ENCODE data around the gene CRYBG3.
"Not testable (repeated sequence)": the region's sequence is repeated elsewhere in the genome, so short reads cannot be mapped to it uniquely, and the experiment has no call there.

Gene CRYBG3

DNA sequence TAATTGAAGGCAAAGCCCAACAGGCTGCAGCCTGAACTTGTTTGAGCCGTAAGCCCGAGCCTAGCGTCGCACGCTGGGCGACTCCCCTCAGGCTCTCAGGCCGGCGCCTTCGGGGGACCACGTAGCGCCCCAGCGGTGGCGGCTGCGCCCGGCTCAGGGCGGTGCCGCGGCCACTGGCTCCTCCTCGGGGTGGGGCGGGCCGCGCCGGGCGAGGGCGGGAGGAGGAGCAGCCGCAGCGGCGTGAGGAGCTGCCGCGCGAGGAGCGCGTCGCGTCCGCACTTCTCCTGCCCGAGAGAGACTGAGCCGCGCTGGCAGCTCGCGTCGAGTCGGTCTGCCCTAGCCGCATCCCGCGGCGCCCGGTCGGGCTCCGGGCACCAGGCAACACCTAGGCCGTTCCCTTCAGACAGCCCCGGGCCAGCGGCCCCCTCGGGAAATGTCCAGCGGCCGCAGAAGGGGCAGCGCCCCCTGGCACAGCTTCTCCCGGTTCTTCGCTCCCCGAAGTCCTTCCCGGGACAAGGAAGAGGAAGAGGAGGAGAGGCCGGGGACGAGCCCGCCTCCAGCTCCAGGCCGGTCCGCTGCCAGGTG is at the start of gene CRYBG3:
CRYBG3 (plus strand) TSS at position 238 of the 585 bp plus-strand sequence; CDS start at position 434, 196 bp downstream.
- DNase-seq = no peak

DNA sequence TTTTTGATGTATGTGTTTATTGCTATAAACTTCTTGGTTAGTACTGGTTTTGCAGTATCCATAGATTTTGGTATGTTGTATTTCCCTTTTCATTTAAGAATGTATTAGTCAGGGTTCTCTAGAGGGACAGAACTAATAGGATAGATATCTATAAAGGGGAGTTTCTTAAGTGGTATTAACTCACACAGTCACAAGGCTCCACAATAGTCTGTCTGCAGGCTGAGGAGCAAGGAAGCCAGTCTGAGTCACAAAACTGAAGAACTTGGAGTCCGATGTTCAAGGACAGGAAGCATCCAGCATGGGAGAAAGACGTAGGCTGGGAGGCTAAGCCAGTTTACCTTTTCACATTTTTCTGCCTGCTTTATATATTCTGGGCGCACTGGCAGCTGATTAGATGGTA is 48.9 kb upstream of the CRYBG3 start:
- DNase-seq = no peak

DNA sequence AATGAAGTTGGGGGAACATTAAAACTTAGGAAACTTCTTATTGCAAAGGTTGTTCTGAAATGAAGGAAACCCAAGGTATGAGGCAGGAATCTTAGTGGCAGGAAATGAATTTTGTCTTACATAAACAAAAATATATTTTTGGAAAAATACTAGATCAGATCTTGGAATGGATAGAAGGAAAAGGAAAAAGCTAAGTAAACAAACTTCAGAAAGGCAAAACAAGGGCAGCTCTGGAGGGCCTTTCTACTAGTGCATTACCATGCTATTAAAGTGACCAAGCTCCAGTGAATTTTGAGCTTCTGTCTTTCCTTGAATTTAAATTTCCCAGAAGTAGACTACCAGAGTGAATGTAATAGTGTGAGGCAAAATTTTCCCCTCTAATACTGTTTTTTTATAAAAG is 43.7 kb upstream of the CRYBG3 start:
- no peak for DNase-seq

DNA sequence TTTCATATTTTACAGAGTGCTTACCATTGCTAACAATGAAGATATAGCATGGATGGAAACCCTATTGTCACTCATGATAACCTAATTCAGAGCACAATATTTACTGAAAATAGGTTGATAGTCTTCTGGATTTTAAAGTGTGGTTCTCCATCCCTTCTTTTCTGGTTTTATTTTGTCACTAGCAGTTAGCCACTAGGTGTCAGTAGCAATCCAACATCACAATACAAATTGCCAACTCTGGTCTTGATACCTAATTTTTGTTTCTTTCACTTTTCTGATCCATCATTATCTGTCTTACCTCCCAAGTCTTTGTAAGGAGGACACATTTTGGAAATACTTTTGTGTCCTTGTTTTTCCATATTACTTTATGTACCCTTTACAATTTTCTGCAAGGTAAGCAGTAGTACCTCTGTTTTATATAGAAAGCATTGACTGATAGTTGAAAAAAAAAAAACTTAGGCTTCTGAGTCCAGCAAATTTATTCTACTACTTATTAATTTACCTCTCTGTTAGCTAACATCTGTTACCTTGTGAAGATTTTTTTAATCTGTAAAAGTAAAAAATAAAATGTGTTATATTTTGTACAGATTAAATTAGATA is 28.3 kb upstream of the CRYBG3 start:
- DNase-seq = no peak

DNA sequence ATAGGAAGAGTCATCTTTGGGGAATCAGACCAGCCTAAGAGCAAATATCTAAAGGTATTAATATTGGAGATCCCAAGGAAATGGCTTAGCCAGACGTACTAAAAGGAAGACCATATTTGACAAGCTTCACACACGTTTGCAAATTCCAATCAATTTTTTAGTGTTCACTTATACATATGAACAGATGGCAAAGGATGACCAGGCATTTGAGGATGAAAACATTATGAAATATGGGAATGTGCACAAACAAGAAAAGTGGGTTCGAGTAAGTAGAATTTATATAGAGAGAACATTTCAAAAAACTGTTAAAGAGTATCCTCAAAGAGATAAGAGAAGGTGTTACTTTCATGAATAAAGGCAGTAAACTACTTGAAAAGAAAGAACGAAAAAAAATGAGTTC is 25.9 kb upstream of the CRYBG3 start:
- DNase-seq = no peak

DNA sequence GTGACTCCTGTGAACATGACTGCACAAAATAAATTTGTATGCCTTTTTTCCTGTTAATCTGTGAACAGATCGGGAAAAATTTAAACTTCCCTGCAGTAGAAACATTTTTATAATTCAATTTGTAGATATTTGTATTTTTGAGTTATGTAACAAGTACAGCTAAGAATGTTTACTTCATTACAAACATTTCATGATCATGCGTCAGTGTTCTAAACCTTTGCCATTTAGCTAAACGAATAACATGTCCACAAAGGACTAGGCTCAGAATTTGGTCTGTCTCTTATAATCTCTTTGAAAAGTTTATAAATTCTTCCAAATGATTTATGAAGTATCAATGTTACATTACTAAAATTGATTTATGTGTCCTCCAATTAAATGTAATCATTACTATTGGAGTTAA is 17.3 kb upstream of the CRYBG3 start:
- DNase-seq = no peak

DNA sequence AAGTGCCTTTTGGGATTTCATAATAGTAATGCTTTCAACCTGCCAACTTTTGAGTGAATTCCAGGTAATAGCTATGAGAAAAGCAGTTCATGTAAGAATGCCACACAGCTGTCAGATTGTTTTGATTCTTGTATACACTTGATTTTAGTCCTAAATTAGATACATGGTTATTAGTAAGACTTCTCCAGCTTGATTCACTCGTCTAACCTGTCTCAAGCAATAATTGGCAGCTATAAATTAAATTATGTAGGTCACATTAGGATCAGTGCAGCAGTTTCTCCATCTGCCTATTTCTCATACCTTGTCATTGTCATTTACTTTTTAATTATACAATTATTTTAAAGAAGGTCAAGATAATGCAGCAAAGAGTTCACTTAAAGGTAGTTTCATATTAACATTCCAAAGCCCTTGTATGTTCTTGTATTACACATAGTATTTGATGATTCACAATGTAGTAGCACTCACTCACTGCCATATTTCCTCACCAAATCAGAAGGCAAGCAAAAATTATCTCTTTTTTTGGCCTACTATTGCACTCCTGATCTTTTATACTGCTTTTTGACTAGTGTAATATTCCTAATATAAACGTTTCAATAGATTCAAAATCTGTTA is 10.9 kb upstream of the CRYBG3 start:
- DNase-seq = no peak

DNA sequence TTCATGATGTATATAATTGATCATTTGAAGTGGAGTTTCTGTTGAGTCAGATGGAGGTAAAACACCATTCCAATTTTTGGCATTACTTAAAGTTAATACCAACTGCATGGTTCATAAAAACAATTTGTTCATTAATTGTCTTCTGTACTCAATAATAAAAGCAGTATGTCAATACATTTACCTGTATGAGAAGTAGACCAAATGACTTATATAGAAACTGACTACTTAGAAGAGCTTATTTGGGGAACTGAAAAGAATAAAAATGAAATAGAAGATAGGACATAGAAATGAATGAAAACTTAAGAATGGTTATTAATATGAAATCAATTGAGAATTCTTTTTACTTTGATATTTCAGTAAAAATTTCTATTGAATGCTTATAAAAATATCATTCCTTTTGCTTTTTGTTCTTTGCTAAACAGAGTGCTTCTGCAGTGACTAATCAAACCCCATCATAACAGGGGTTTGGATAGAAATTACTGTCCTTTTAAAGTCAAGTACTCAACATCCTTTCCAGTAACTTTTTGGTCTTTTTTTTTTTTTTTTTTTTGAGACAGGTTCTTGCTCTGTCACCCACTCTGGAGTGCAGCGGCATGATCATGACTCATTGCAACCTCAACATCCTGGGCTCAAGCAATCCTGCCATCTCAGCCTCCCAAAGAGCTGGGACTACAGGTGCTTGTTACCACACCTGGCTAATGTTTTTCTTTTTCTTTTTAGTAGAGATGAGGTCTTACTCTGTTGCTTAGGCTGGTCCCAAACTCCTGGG is 6.5 kb upstream of the CRYBG3 start:
- DNase-seq = no peak

DNA sequence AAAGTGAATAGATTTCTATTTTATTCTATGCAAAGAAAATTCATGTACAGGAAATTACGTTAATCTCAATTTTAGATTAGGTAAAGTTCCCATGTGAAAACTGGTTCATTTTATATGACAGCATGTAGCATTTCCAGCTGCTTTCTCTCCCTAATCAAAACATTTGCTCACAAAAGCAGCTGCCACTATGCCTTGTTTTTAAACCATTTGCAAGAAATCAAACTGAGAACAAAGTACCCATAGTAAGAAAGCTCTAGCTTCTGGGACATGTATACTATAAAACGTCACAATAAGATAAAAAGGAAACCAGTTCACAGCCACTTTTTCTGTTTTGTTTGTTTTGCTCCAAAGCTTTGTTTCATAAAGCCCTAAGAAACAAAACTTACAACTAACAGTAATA is 5.0 kb upstream of the CRYBG3 start:
- DNase-seq = no peak

DNA sequence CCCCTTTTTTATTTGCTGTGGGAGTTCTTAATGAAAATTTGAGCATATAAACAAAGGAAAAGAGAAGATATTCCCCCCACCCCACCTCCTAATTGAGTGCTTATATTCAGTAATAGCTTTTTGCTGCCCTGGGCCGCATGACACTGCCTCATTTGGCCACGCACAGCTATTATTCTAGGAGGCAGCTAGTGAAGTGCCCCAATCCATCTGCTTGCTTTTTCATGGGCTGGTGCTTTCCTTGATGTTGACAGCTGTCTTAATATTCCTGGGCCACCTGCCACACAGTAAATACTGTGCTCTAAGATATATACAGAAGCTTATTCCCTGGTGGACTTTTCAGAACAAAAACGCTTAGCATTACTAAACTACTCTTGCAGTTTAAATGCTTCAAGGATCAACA is 3.8 kb upstream of the CRYBG3 start:
- DNase-seq = no peak

DNA sequence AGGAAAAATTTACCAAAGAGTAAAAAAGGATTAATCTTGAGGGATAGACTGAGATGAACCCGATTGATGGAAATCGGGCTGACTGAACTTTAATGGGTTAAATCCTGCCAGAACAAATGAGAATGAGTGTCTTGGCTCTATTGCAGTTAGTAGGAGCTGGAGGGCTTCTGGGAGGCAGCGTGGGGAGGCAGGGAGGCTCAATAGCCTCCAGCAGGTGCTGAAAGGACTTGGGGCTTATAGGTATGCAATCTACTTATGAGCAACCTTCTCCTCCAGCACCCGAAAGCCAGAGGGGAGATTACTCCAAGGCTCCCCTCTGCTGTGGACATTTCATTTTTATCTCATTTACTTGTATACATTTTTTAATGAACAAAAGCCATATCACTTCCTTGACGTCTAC is 1.0 kb upstream of the CRYBG3 start:
- DNase-seq = no peak

DNA sequence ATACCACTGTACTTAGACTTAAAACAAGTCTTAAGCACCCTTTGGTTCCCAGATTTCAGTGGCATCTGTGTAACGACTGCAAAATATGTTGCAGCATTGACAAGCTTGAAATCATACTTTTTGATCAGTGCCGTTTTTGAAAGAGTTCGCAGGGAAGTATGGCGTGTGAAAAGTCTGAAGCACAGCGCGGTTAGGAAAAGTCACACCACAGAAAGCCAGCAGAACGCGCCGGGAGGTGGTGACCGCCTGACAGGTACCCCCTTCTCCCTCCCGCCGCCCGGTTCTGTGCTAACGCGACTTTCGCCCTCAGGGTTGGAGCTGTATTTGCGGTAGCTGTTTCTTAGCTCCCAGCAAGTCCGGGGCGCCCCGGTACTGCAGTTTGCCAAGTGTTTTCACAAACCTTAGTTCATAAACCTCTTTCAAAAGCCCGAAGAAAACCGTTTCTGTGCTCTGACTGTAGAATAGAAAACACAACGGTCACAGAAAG is 481 bp upstream of the CRYBG3 start:
- no peak for DNase-seq

DNA sequence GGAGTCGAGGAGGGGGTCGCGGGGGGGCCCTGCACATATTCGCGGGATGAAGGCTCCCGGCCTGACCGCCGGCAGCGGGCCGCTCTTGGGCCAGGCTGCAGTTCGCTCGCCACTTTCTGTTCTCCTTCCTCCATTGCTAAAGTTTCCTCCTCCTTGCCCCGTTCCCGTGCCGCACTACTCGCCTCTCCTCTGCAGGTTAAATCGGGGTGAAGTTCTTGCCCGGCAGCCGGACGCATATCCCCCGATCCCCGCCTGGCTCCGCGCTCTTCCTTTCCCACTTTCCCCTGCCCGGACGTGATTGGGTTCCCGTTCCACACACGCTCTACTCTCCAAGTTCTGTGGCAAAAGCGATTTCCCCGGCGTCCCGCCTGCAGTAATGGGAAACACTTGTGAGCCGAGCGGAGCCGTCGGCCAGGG is 556 bp downstream of the CRYBG3 start:
- no peak for DNase-seq

DNA sequence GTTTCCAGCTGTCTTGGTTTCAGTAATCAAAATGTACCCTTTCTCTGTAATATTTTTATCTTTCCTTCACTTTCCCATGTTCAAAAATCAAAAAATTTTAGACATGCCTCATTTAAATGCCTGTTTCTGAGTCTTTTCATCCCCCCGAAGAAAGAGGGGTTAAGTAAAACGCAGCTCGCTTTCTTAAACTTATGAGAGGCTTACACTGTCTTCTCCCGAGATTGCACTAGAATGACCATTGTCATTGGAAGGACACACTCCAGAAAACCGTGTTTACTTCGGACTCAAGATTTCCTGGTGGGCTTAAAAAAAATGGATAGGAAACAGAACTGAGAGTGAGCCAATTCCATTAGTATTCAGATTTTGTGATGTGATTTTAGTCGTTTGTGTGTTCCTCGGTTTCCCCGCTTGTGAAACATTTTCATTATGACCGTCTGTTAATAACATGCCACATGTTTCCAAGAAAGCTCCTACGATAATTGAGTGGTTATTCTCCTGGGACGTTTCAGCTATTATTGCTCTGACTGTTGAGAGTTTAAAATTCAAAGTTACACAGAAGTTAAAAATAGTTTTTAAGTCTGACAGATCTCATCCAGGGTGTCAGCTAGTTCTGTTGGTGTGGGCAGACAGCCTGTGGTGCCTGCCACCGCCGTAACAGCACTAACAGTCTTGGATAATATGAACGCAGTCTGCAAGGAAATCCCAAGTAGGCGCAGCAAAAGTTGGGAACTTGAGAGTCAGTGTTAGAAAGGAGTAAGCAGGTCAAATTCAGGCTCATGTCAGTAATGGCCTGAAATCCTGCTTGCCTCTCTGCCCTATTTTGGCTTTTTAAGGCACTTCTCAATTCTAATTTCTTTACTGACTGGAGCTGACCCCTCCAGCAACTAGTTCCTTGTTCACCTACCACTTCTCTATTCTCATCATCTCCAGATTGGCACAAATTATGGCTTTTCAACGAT is 1.5 kb downstream of the CRYBG3 start:
- DNase-seq = no peak

DNA sequence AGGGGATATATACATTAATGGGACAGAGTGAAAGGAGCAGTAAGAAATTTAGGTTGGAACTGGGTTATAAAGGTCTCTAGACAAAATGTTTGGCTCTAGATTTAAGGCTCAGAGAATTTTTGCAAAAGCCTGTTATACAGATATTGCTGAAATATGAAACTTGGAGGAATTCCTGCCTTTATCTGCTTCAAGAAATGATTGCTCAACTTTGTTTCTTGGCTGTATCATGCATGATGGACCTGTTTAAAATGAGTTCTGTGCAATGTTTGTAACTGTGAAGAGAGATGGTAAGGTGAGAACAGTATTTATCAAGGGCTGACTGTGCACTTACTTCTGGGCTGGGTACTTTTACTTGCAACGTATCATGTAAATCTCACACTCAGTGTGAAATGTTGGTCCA is 3.3 kb downstream of the CRYBG3 start:
- no peak for DNase-seq

DNA sequence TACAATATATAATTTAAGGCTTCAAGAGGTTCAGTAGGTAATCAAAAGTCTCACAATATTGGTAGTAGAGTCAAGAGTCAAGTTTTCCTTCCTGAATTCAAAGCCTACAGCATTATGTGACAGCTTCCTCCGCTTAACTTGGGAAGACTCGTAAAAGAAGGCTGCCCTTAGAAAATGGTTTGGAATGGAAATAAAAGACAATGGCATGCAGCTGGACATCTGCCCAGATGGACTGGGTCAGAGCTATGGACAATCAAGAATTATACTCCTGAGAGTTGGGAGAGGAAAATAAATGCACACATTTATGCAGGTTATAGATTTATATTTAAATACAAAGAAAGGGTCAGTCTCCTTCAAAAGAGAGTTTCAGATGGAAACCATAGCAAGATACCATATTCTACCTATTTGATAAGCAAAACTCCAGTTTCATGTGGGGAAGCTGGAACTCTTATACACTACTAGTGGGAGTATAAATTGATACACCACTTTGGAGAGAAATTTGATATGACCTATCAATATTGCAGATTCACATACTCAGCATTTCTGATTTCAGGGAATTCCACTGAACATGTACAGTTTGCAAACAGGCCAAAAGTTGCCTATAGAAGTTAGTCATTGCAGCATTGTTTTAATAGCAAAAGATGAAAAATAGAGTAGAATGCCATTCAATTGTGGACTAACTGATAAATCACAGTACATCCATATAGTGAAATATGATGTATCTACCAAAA is 6.1 kb downstream of the CRYBG3 start:
- no peak for DNase-seq

DNA sequence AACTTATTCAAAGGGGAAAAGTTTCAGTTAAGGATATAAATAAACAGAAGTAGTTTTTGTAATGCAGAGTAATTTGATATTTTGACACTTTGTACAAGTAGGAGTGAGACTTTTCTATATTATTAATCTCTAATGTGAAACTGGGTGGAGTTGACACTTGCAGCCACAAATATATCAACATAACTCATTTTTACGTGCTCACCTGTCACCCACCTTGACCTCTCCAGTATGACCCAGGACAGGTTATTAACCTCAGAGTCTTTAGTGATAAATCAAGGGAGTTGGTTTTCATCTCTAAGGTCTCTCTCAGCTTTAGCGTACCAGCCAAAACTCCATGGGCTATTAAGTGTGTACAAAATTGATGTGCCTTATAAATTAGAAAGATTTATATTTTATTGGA is 7.4 kb downstream of the CRYBG3 start:
- no peak for DNase-seq

DNA sequence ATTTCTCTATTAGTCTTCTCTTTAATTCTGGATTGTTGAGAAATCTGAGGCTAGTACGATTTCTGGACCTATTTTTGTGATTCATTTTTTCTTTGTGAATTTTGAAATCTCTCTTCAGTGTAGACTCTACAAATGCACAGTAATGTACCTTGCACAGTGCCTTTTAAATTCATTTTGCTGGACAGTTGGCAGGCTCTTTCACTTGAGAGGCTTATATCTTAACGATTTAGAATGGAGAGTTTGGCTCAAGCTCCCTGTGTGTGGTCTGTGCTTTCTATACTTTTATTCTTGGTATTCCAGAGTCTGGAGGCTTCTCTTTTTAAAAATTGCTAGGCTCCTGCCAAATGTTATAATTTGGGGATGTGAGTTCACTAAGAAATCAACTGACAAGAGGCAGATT is 8.8 kb downstream of the CRYBG3 start:
- no peak for DNase-seq

DNA sequence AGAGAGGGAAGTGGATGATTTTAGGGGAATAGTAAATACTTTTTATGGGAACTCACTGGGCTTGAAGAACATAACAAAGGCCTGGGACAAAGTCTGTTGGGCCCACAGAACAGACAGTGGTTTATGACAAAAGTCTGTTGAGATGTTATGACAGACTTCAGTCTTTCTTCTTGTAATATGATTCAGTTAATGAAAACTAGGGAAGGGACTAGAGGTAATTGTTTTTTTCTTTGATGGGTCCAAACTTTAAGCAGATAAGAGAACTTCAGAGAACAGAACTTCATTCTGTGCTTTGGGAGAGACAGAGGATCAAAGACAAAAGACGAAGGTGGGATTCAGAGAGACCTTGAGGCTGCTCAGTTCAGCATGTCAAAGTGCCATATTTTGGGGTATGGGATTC is 9.3 kb downstream of the CRYBG3 start:
- DNase-seq = no peak

DNA sequence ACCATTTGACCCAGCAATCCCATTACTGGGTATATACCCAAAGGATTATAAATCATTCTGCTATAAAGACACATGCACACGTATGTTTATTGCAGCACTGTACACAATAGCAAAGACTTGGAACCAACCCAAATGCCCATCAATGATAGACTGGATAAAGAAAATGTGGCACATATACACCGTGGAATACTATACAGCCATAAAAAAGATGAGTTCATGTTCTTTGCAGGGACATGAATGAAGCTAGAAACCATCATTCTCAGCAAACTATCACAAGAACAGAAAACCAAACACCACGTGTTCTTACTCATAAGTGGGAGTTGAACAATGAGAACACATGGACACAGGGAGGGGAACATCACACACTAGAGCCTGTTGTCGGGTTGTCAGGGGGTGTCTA is 11.4 kb downstream of the CRYBG3 start:
- not testable (repeated sequence) for DNase-seq

DNA sequence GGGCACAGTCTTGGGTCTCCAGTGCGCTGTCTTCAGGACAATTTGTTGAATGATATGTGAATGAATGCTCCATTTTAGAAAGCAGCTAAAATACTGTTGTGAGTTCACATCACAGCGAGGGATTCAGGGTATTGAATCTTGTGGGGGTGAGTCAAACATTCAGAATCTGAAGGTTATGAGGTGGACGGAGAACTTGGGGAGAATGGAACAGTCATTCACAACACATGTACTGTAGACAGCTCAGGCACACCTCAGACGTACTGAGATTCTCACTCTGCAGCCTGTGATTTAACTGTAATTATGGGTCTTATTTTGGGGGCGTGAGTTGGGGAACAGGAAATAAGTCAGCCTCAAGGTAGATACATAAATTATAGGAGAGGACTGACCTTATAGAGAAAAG is 13.9 kb downstream of the CRYBG3 start:
- no peak for DNase-seq

DNA sequence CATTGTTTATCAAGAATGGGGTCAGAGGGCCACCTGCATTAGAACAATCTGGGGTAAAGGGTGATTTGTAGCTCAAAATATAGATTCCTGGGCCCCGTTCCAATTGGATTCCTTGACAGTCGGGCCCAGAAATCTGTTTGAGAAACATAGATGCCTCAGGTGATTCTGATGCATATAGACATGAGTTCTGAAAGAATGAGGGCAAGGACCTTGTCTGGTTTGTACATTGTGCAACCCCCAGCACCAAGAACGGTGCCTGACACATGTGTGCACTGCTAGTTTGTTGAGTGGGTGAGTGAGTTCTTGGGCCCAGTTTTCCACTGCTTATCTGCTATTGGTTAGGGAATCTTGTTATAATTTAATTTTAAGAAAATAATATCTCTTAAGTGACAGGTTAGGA is 16.6 kb downstream of the CRYBG3 start:
- no peak for DNase-seq
